ENCODE data around the gene TSPAN13.

TSPAN13 gene

DNA sequence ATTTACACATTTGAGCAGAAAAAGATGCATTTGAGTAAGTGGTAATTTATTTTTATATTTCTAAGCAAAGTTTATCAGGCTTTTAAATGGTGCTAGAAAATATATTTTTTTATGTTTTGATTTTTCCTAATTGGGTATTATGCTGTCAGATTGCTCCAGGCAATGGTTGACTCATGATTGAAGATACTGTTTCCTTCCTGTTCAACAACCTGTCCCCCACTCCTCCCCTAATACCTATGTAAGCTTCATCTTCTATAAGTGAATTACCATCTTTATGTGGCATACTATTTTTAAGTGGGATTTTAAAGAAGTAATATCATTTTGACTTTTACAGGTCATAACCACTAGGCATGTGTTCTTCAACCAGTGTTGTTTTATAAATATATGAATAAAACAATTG lies 21.4 kb downstream of the TSPAN13 start:
- Histone ChIP-seq H3K9me3 (no peaks in the 10 kb centered on the region), H3K36me3 (no peaks in the 10 kb centered on the region), H3K27me3 (no peaks in the 10 kb centered on the region), H3K4me3 (no peak overlapping the region), H3K4me1 (no peaks in the 10 kb centered on the region), H3K27ac (no peak overlapping the region)
- intact Hi-C loops (cut with DNase I; ENCODE audit: low total_unique reads): no loop called here
- TF ChIP-seq, protein P1, sequence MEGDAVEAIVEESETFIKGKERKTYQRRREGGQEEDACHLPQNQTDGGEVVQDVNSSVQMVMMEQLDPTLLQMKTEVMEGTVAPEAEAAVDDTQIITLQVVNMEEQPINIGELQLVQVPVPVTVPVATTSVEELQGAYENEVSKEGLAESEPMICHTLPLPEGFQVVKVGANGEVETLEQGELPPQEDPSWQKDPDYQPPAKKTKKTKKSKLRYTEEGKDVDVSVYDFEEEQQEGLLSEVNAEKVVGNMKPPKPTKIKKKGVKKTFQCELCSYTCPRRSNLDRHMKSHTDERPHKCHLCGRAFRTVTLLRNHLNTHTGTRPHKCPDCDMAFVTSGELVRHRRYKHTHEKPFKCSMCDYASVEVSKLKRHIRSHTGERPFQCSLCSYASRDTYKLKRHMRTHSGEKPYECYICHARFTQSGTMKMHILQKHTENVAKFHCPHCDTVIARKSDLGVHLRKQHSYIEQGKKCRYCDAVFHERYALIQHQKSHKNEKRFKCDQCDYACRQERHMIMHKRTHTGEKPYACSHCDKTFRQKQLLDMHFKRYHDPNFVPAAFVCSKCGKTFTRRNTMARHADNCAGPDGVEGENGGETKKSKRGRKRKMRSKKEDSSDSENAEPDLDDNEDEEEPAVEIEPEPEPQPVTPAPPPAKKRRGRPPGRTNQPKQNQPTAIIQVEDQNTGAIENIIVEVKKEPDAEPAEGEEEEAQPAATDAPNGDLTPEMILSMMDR (IDR thresholded peaks at IDR 0.05): no peak
- DNase-seq: no peak

DNA sequence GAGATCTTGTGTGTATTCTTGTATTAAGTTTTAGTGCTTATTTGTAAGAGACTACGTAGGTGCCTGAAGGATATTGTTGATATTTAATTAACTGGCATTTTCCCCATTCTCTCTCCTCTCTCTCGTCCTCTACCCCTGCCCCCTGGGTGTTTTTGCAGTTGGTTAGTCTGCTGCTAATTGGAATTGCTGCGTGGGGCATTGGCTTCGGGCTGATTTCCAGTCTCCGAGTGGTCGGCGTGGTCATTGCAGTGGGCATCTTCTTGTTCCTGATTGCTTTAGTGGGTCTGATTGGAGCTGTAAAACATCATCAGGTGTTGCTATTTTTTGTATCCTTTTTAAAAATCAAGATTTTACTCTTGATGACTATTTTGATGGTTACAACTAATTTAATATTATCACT lies 22.5 kb downstream of the TSPAN13 start:
- TF ChIP-seq, protein P1 (IDR thresholded peaks at IDR 0.05): no peak
- no peaks in the 10 kb centered on the region for H3K4me1 ChIP-seq
- H3K36me3 ChIP-seq: no peaks in the 10 kb centered on the region
- no peak for DNase-seq
- intact Hi-C loops (cut with DNase I; ENCODE audit: low total_unique reads): no loop called here
- H3K27ac ChIP-seq: no peak overlapping the region
- H3K9me3 ChIP-seq: no peaks in the 10 kb centered on the region
- H3K27me3 ChIP-seq: no peaks in the 10 kb centered on the region
- no peak overlapping the region for H3K4me3 ChIP-seq

DNA sequence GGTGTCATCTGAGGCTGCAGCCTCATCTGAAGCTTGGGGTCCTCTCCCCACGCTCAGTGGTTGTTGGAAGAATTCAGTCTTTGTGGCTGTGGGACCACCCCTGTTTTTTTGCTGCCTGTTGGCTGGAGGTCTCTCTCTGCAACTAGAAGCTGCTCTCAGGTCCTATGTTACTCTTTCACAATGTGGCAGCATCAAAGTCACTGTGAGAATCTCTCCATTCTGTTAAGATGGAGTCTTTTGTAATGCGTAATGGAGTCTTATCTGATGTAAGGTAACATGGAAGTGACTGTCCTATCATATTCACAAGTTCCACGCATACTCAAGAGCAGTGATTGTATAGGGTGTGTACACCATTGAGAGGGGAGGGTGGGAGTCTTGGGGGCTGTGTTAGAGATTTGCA lies 24.9 kb downstream of the TSPAN13 start:
- Histone ChIP-seq H3K4me3 (no peak overlapping the region), H3K36me3 (no peaks in the 10 kb centered on the region), H3K27ac (no peak overlapping the region), H3K4me1 (no peaks in the 10 kb centered on the region), H3K9me3 (no peaks in the 10 kb centered on the region), H3K27me3 (no peaks in the 10 kb centered on the region)
- TF ChIP-seq, protein P1 (IDR thresholded peaks at IDR 0.05): no peak
- no peak for DNase-seq
- intact Hi-C loops (cut with DNase I; ENCODE audit: low total_unique reads): no loop called here

DNA sequence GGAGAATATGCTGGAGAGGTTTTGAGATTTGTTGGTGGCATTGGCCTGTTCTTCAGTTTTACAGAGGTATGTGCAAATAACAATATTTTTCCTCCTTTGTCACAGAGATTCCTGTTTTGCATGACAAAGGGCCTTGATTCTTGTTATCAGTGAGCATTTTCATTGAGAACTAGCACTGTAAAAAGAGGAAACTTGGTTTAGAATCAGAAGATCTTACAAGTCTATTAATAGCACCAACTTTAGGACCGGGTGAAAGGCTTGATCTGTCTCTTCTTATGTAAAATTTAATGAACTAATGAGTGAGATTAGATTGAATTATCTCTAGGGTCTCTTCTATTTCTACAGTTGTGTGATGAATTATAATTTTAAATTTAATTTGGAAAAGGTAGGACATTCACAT lies 25.5 kb downstream of the TSPAN13 start:
- Histone ChIP-seq H3K36me3 (no peaks in the 10 kb centered on the region), H3K27me3 (no peaks in the 10 kb centered on the region), H3K9me3 (no peaks in the 10 kb centered on the region), H3K4me1 (no peaks in the 10 kb centered on the region), H3K27ac (no peak overlapping the region), H3K4me3 (no peak overlapping the region)
- TF ChIP-seq, protein P1 (IDR thresholded peaks at IDR 0.05): no peak
- no peak for DNase-seq
- intact Hi-C loops (cut with DNase I; ENCODE audit: low total_unique reads): no loop called here

DNA sequence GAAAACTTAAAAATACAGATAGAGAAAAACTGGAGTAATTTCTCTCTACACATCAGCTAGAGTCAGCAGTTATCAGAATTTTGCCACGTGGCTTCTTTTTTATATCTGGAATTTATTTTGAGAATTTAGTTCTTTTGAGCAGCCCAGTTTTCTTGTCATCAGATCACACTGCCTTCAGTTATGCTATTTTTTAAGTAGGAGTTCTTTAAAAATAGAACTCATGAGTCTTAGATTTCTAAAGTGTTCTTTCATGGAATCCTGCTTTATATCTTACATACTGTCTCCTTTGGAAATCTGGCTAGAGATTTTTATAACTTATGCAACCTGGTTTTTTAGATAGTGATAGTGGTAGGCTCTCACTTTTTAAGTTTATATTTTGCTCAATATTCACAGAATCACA lies 27.0 kb downstream of the TSPAN13 start:
- Histone ChIP-seq H3K4me1 (no peaks in the 10 kb centered on the region), H3K4me3 (no peak overlapping the region), H3K27ac (no peak overlapping the region), H3K27me3 (no peaks in the 10 kb centered on the region), H3K36me3 (no peaks in the 10 kb centered on the region), H3K9me3 (no peaks in the 10 kb centered on the region)
- intact Hi-C loops (cut with DNase I; ENCODE audit: low total_unique reads): no loop called here
- TF ChIP-seq, protein P1 (IDR thresholded peaks at IDR 0.05): no peak
- DNase-seq: no peak

DNA sequence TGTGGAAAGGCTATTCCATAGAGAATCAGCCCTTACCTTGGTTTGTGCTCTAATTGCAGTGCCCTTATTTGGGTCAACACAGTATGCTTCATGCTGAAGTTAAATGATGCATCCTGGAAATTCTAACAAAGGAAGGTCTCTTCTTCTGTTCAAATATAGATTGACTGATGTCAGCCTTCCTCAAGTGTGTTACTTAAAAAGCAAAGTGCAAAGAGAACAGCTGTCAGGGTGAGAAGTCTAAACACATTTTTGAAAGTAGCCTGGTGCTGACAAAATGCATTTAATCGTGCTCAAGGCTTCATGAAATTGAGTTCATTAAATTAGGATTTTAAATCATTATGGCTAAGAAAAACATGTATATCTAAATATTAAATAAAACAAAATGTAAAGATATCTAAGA lies 31.8 kb downstream of the TSPAN13 start:
- Histone ChIP-seq H3K4me1 (no peaks in the 10 kb centered on the region), H3K27me3 (no peaks in the 10 kb centered on the region), H3K4me3 (no peak overlapping the region), H3K36me3 (no peaks in the 10 kb centered on the region), H3K9me3 (no peaks in the 10 kb centered on the region), H3K27ac (no peak overlapping the region)
- DNase-seq: no peak
- TF ChIP-seq, protein P1 (IDR thresholded peaks at IDR 0.05): no peak
- intact Hi-C loops (cut with DNase I; ENCODE audit: low total_unique reads): no loop called here

All from tibial artery (tissue), 4 donors.